ENCODE measurements around the gene CFLAR.
A peak's percentile ranks its signal among the peaks of the same experiment; 100 is the strongest.
"Not testable (repeated sequence)": the region's sequence is repeated elsewhere in the genome, so short reads cannot be mapped to it uniquely, and the experiment has no call there.

Gene CFLAR

DNA sequence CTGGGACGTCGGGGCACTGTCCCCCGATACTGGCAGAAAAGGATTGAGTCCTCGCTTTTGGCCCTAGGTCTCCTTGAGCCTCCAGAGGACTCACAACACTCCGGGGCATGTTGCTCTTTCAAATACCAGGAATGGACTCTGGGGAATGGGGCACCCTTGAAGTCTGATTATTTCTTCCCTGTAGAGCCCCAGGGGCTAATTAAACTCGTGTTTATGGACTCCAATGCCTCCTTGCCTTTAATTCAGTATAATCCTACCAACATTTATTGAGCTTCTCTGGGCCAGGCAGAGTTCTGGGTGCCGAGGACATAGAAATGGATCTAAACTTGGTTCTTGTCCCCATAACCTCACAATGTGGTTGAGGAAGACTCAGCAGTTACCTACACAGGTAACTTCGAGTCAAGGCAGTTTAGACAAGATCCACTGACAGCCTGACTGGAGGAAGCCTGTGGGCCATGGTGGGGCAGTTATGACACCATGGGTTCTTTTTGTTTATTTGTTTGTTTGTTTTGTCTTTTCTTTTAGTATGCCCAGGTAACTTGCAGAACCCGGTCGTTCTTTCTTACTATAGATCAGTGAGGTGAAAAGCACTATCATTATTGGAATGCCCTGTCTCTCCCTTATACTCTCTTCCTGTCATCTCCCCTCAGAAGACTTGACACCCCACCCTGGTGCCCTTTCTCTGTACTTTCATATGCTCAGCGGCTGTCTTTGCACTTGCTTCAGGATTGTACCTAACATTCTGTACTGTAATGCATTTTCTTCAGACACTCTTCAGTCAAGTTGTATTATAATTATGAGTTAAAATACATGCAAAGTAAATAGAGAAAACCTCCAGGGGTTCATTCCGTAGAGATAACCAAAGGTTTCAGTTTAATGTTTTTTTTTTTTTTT, 3.2 kb downstream of the CFLAR start:
- peak; percentile 69 for DNase-seq

DNA sequence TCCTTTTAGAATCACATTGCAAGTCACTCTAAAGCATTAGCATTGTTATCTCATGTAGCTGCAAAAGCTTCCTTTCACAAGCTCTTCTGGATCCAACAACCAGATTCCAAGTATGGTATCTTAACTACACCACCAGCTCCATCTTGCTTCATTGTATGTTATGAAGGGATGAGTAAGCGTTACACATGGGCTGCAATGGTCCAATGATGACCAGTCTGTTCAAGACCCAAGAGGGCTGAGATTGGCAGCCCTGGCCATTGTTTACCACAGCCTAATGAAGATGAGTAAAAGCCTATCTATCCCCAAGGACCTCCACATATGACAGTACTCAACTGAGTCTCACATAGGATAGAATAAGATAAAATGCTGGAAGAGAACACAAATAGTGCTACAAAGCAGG, 6.3 kb downstream of the CFLAR start:
- DNase-seq = peak; percentile 43

DNA sequence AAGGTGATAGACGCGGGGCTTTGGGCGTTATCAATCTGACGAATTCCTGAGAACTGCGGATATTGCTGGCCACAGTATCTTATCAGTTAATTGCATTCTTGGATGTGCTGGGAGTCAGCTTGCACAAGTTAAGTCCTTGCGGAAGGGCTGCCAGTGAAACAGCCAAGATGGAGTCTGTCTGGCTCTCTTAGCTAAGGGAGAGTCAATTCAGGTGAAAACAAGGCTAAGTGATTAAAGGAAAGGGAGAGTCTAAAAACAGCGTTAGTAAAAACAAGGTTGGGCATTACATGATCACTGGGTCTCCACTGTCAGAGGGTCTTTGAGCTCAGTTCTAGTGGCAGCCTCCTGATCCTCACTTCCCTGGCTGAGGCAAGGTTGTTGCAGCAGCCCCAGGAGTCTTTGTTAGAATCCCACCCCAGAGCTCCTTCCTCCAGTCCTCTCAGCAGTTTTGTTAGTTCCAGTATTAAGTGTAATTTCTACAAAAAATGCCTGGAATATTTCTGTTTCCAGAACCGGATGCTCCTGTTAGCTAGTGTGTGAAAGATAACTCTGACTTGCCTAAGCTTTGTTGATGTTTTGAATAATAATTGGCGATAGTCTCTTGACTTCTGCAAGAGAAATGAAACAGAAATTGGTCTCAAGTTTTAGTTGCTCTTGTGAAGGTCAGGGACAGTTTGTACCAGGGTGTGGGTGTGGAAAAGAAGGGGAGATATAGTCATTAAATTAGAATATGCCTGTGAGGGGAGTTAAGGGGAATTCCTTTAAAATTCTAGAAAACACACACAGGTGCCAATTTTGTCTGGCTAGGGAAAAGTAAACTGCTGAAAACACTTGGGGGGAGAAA, 10.6 kb downstream of the CFLAR start:
- peak; percentile 85 for DNase-seq

DNA sequence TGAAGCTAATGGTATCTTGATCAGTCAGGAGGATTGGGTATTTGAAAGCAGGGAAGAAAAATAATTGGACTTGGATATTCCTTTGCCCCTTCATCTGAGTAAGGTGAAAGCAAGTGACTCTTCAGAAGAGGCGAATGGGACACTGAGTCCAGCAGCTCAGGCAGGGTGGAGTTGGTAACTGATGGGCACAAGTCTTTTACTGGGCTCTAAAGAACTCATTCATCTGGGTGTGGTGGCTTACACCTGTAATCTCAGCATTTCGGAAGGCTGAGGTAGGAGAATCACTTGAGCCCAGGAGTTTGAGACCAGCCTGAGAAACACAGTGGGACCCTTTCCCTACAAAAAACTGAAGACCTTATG, 11.2 kb downstream of the CFLAR start:
- no peak for DNase-seq

DNA sequence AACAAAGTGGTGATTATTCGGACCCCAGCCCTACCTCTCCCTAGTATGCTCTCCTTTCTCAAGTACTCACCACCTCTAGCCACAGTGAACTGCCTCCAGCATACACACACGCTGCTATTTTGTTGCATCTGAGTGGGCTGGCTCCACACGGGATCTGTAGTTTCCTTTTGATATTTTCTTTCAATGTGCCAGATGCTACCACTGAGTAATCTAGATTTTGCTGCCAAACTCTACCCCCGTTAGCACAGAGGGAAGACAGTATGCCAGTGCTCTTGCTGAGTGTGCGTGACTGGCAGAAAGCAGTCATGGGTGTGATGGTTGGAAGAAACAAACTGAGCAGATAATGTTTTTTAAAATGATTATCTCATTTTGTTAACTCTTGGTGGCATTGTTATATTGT, 11.6 kb downstream of the CFLAR start:
- DNase-seq = peak; percentile 79

DNA sequence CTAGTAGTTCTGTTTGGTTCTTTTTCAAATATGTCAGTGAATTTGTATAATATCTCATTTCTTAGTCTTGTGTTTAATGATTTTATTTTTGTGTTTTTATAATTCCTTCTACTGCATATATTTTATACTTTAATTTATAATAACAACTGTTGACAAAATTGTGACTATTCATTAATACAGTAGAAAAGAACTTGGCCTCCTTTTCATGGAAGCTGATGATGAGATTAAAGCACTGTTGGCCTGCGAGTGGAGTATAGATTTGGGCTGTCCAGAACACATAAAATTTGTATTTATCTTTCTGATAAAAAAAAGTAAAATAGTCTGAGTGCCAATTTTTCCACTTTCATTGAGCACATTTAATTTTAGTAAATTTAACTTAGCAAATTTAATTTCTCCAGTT, 12.1 kb downstream of the CFLAR start:
- DNase-seq = no peak

DNA sequence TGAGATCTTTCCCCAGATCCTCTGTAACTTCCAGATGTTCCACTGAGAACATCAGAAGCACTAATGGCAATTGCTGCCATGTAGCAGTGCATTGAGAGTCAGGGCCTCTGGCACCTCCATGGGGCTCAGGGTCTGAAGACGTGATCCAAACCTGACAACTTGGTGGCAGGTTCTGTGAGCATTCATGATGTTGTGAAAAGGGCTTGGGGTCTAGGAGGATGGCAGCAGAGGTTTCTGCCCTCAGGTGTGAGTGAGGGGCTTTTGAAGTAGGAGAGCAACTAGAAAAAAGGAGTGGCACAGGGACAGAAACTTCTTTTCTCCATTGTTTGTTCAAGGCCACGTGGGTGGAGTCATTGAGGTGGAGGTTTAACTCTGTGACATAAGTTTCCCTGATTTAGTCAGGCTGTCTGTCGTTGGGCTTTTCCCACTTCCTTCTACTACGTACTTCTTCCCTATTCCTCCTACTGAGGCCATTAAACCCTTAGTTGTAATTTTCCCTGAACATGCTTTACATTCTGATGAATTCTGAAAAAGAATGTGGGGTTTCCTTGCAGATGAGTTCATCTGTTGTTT, 13.1 kb downstream of the CFLAR start:
- DNase-seq = peak; percentile 61

DNA sequence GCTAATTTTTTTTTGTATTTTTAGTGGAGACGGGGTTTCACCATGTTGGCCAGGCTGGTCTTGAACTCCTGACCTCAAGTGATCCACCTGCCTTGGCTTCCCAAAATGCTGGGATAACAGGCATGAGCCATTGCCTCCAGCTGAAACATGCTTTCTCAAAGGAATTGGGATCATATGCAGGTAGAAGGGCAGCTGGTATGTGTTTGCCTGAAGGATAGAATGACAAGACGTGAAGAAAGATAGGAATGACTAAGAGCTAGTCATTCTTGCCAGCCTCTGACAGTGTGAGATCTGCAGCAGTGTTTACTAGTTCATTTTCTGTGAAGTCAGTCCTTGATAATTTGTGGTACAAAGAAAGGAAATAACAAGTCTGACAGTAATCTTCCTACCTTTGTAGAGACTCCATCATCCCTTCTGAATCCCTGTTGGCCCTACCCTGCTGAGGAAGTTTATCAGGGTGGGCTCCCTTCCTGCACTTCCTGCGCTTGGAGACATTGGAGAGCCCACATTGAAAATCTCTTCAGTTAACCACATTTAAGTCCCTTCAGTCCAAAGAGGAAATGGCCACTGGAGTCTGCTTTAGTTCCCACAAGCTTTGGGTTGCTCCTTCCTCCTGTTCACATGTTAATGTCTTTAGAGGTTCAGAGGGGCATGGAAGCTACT, 14.7 kb downstream of the CFLAR start:
- DNase-seq = peak; percentile 89

DNA sequence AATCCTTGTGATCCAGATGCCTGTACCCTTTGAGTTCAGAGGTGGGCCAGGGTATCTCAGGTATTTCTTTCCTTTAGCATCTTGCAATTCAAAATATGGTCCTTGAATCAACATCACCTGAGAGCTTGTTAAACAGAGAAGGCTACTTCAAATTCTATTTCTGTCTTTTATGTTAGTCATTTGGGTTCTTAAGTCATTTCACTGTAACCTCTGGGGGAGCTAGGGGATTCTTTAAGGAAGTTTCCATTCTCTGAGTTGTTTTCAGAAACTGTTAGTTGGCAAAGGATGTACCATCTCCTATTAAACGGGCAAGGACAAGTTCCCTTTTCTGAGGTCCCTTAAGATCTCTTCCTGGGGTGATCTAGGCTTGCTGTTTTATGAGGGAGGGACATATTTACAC, 16.6 kb downstream of the CFLAR start:
- peak; percentile 49 for DNase-seq

DNA sequence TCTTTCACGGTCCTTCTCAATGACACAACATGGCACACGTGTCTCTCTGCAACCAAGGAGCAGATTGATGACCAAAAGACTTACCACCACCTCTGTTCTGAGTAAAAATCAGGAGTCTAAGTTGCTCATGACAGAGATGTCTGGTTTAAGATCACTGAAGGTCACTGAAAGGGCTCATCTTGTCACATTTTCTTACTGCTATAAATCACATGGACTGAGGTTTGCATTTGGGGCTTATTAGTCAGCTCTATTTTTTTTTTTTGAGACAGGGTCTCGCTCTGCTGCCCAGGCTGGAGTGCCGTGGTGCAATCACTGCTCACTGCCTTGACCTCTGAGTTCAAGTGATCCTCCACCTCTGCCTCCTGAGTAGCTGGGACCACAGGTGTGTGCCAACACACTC, 19.4 kb downstream of the CFLAR start:
- no peak for DNase-seq

DNA sequence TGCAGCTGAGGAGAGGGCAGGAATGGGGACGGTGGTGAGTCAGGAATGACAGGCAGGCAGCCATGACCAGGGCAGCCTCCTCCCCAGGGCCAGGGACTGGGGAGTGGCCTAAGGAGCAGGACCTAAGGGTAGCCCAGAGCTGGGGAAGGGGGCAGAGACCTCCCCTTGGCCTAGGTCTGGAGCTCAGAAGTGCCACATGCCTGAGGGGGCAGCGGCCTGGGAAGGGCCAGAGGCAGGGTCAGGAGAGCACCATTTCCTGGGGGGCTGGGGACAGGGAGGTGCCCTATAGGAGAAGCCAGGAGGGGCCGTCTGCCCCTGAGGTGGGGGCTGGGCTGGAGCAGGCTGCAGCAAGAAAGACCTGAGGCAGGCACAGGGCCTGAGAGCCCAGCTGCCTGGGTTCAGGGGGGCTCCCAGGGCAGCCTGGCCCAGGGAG, 20.9 kb downstream of the CFLAR start:
- no peak for DNase-seq

DNA sequence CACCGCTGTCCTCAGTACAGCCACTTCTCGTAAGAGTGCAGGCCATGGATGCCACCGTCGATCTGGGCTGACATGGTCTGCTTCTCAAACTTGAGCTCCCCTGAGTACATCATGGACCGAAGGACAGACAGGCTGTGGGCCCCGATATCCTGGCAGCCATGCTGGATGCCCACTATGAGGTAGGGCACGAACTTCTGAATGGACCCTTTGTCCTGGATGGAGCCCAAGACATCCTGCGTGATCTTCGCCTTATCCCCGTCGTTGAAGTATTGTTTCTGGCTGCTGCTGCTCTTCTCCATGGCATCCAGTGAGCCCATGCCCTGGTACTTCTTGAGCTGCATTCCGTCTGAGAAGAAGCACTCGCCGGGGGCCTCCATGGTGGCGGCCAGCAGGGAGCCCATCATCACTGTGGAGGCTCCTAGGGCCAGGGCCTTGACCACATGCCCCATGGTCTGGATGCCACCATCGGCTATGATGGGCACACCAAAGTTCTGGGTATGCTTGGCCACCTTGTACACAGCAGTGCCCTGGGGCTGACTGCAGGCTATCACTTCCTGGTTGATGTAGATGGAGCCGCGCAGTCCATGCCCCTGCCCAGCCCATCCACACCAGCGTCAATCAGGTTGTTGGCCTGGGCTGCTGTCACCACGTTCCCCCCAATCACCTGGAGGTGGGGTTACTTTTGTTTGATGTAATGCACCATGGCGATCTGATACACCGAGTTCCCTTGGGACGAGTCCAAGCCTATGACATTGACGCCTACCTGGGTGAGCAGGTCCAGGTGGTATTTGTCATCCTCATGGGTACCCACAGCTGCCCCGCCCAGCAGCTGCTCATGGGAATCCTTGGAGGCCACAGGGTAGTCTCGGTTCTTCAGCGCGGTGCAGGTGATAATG, 21.8 kb downstream of the CFLAR start:
- no peak for DNase-seq

DNA sequence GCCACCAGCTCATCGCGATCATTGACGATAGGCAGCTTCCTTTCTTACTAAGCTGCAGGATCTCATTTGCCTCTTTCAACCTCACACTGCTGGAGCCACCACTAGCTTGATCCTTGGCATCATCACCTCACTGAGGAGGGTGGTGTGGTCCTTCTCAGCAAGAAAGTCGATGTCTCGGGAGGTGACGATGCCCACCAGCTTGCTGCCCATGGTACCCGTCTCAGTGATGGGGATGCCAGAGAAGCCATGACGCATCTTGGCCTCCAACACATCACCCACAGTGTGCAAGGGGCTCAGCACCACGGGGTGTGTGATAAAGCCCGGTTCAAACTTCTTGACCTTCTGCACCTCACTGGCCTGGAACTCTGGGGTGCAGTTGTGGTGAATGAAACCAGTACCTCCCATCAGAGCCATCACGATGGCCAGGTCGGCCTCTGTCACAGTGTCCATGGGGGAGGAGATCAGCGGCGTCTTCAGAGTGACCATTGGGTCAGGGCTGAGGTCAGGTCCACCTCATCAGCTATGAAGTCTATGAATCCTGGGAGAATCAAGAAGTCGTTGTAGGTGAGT, 22.5 kb downstream of the CFLAR start:
- no peak for DNase-seq

DNA sequence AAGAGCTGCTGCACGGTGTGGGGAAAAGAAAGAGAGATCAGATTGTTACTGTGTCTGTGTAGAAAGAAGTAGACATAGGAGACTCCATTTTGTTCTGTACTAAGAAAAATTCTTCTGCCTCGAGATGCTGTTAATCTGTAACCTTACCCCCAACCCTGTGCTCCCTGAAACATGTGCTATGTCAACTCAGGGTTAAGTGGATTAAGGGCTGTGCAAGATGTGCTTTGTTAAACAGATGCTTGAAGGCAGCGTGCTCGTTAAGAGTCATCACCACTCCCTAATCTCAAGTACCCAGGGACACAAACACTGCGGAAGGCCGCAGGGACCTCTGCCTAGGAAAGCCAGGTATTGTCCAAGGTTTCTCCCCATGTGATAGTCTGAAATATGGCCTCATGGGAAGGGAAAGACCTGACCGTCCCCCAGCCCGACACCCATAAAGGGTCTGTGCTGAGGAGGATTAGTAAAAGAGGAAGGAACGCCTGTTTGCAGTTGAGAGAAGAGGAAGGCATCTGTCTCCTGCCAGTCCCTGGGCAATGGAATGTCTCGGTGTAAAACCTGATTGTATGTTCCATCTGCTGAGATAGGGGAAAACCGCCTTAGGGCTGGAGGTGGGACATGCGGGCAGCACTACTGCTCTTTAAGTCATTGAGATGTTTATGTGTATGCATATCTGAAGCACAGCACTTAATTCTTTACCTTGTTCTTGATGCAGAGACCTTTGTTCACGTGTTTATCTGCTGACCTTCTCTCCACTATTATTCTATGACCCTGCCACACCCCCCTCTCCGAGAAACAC, 23.2 kb downstream of the CFLAR start:
- DNase-seq = not testable (repeated sequence)

DNA sequence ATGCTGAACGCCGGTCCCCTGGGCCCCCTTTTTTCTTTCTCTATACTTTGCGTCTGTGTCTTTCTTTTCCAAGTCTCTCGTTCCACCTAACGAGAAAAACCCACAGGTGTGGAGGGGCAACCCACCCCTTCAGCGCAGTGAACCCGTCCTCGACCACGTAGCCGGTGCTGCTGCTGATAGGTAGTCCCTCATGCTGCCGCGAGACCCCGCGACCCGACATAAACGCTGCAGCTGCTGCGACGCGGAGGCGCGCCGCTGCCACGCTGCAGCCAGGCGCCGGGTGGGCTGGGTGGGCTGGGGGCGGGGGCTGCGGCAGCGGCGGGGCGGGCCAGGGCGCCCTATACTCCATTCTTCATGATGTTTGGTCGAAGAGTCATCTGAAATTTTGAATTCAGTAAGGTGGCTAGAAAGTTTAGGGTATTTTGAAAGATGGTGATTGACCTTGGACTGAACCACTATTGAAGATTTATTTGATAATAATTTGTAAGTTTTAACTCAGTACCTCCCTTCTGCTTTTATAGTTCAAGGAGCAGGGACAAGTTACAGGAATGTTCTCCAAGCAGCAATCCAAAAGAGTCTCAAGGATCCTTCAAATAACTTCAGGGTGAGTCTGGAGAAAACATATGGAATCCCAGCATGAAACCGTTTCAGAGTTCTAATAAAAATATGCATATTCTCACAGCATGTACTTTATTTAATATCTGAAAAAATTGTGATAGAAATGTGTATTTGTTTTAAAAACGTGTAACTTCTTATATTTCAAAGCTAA, 24.1 kb downstream of the CFLAR start:
- DNase-seq = no peak

DNA sequence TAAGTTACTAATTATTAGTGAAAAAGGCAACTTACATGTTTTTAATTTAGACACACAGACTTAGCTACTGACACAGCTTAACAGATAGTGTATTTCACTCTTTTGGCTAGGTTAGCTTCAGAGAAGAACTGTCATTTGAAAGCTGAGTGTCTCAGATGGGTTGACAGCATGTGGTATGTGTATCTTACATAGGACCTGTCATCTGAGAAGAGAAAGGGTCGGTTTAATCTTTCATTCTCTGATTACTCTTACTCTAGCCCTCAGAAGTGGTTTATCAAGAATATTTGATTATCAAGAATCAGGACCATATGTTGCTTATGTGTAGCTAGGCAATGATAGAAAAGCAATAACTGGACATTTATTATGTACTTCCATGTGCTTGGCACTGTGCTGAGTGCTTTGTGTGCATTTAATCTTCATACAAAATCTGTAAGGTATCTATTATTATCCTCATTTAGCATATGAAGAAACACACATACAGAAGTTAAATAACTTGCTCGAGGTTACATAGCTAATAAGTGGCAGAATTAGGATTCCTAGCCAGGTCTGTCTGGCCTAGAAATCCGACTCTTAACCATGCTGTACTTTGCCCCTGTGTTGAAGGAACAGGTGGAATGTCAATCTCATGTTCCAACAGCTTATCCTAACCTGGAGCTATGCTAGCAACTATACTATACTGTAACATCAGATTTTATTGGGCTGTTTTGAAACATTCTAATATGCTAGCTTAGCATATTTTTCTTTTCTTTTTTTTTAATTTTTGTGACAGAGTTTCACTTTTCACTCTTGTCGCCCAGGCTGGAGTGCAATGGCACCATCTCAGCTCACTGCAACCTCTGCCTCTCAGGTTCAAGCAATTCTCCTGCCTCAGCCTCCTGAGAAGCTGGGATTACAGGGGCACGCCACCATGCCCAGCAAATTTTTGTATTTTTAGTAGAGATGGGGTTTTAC, 28.4 kb downstream of the CFLAR start:
- DNase-seq = no peak

DNA sequence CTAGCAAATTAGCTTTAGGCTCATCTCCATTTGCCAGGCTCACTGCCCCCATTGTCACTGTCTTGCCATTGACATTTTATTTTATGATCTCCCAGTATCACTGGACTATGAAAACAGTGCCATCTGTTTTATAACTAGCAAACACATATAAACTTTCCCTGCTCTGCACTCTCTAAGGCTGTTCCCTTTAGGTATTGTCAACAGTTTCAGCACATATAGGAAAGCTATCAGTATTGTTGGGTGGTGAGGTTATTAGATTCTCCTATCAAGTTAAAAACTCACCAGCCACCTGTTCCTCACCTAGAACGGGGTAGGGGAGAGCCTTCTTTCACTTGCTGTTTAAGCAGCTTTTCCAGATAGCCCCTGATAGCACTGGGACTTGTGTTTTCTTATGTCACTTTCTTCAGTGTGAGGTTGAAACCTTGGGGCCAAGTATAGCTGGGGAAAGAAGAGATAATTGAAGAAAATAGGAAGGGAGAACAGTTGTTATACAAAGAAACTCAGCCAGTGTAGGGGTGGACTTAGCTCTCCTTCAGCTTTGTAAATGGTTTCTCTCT, 32.5 kb downstream of the CFLAR start:
- no peak for DNase-seq

DNA sequence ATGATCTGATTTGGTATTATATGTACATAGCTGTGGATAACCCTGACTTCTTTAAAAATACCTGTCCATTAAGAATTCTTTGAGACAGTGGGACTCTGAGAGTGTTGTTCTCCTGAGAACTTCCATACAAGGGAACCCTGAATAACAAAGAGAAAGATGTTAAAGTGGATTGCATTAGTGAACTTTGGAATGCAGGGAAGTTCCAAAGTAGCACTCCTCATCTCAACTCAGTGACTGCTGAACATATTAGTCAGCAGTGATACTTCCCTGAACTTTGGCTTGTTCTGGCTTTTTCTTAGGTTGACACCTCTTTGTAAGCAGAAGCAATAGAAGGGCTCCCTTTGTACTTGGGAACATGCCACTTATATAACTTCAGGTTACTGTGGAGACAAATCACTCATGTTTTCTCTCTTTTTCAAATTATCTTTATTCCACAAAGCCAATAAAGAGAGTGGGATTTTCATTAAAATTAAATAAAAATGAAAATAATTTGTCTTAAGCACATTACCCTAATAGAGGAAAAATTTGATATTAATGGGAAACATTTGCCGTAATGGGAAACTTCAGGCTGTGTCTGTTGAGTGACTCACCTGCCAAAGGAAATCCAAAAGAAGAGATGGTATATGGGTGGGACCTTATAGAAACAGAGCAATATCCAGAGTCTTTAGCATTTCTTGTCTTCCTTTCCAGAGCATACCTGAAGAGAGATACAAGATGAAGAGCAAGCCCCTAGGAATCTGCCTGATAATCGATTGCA, 33.3 kb downstream of the CFLAR start:
- no peak for DNase-seq
